ENCODE measurements around the gene TBC1D1. TPM values are rescaled to one million over a fixed set of nuclear protein-coding genes. Genes with fewer than 3 reads are reported as not detected.

The TBC1D1 gene
- total and polyA plus RNA-seq, 2 experiments from 2014 or later: 53.9 to 151 TPM

- TF ChIP-seq ZNF462 (CRISPR knock-in tag; IDR thresholded peaks at IDR 0.05): no peak
Observed at GRCh38 chr4:38137080-38137479, 246.2 kb downstream of the TBC1D1 start (continued).

DNA sequence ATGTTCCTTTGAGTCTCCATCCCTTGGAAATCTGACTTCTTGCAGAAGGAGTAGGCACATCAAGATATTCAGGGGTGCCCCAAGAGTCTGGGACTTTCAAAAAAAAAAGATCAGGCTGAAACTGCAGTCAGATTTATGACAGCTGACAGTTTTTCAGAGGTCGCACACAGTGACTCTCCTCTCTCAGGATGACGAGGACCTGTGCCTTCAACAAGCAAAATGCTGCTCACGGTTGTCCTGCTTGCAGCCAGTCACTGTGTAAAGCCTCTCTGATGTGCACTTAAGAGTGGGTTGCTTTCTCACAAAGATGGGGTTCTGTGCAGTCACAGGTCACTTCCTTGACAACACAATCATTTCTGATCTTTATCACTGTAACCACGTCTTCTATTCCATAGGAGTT lies 247.5 kb downstream of the TBC1D1 start:
- Histone ChIP-seq H3F3A (replicated peaks; ENCODE audit: low read depth) (no peaks in the 10 kb centered on the region), H3K36me3 (ENCODE audit: insufficient read depth) (0 out of 2 replicates have a peak, but pooled peaks cover 6% of the 10 kb centered on the region), H3K9me2 (ENCODE audit: insufficient read depth) (no peaks in the 10 kb centered on the region), H2AFZ (no peak overlapping the region), H3K79me2 (replicated peaks; ENCODE audit: insufficient read depth) (no peaks in the 10 kb centered on the region), H3K4me1 (ENCODE audit: insufficient read depth) (no peaks in the 10 kb centered on the region), H3K27me3 (ENCODE audit: insufficient read depth) (no peaks in the 10 kb centered on the region), H3K27ac (ENCODE audit: low read depth) (no peak overlapping the region), H4K20me1 (replicated peaks; ENCODE audit: insufficient read depth) (no peaks in the 10 kb centered on the region), H3K4me2 (no peak overlapping the region), H3K4me3 (no peak overlapping the region)
- H3K27me3 Mint-ChIP-seq (ENCODE audit: insufficient read depth, low read depth, poor library complexity): peaks cover 6% of the 10 kb centered on the region
- H3K4me3 Mint-ChIP-seq: no peak overlapping the region
- ATAC-seq (no peak), DNase-seq (ENCODE audit: low spot score) (no peak)
- no peaks in the 10 kb centered on the region for H3K4me1 Mint-ChIP-seq
- peaks cover 20% of the 10 kb centered on the region for H3K36me3 Mint-ChIP-seq (ENCODE audit: low read depth)
- H3K9me3 Mint-ChIP-seq: no peaks in the 10 kb centered on the region
- TF ChIP-seq CREB1 (CRISPR knock-in tag; IDR thresholded peaks at IDR 0.05; ENCODE audit: low read depth) (no peak), EZH2 (IDR thresholded peaks at IDR 0.05; ENCODE audit: low read depth, unreplicated experiment) (no peak), REST (IDR thresholded peaks at IDR 0.05; ENCODE audit: unreplicated experiment) (no peak), EZH2phosphoT487 (IDR thresholded peaks at IDR 0.05; ENCODE audit: unreplicated experiment) (no peak), ZNF114 (CRISPR knock-in tag; IDR thresholded peaks at IDR 0.05) (no peak), JUNB (IDR thresholded peaks at IDR 0.05; ENCODE audit: unreplicated experiment) (no peak), CTCF (conservative IDR thresholded peaks at IDR 0.05; ENCODE audit: low read depth in 2 of 2) (no peak), ZNF331 (CRISPR knock-in tag; IDR thresholded peaks at IDR 0.05; ENCODE audit: low read depth) (no peak)
- H3K27ac Mint-ChIP-seq: no peak overlapping the region

Measured in GM23338 (cell line).